HepG2 (cell line): Measurements from ENCODE around the gene ANKRD2.

Experiments
- ATF1 ChIP-seq: IDR thresholded peaks from 2 replicates; pipeline ENCODE4 v1.6.1; 2016; ENCODE audit warnings: mild to moderate bottlenecking, control low read depth
- BORCS8-MEF2B ChIP-seq: sonication (generic); formaldehyde crosslinking; IDR thresholded peaks from 2 replicates; pipeline ENCODE4 v1.8.0; 2022; ENCODE audit warnings: mild to moderate bottlenecking, missing genetic modification reagents
- CBX5 ChIP-seq: sonication (generic); formaldehyde crosslinking; IDR thresholded peaks from 2 replicates; pipeline ENCODE4 v1.4.0; 2020; ENCODE audit warnings: missing genetic modification reagents, borderline replicate concordance
- CTCF ChIP-seq: sonication (generic); formaldehyde crosslinking; IDR thresholded peaks from 2 replicates; pipeline ENCODE4 v1.5.0; 2020; ENCODE audit warnings: mild to moderate bottlenecking, missing genetic modification reagents, moderate library complexity
- GTF2F1 ChIP-seq: fragments of 150-350 bp; IDR thresholded peaks from 2 replicates; pipeline ENCODE4 v1.6.1; 2014; ENCODE audit warnings: low read length
- MBNL3 ChIP-seq: fragments of 250-450 bp; sonication (Bioruptor Pico); conservative IDR thresholded peaks from 2 replicates; pipeline ENCODE4 v1.8.0; 2022; ENCODE audit warnings: mild to moderate bottlenecking, inconsistent platforms
- RERE ChIP-seq: IDR thresholded peaks from 2 replicates; pipeline ENCODE4 v1.6.1; 2016; ENCODE audit warnings: low read depth, missing genetic modification reagents, missing compliant biosample characterization
- ZNF253 ChIP-seq: sonication (generic); formaldehyde crosslinking; IDR thresholded peaks from 2 replicates; pipeline ENCODE4 v1.8.0; 2022; ENCODE audit warnings: mild to moderate bottlenecking, missing genetic modification reagents, borderline replicate concordance
- ZNF256 ChIP-seq: sonication (generic); formaldehyde crosslinking; conservative IDR thresholded peaks from 2 replicates; pipeline ENCODE4 v1.4.0; 2020; ENCODE audit warnings: missing genetic modification reagents
- ZNF550 ChIP-seq: sonication (generic); formaldehyde crosslinking; IDR thresholded peaks from 2 replicates; pipeline ENCODE4 v1.4.0; 2020; ENCODE audit warnings: mild to moderate bottlenecking, missing genetic modification reagents, borderline replicate concordance

- TF ChIP-seq ZNF550 (no peak), ATF1 (CRISPR knock-in tag) (no peak), MBNL3 (CRISPR knock-in tag) (no peak), RERE (CRISPR knock-in tag) (no peak), BORCS8-MEF2B (CRISPR knock-in tag) (no peak), ZNF256 (no peak), GTF2F1 (no peak), CBX5 (CRISPR knock-in tag) (no peak), CTCF (CRISPR knock-in tag) (no peak), ZNF253 (CRISPR knock-in tag) (no peak)
These were observed 25.3 kb upstream of the ANKRD2 start for GRCh38 chr10:97547271-97547600.
